ENCODE results near the gene MAST4.
"Not testable (repeated sequence)": the region's sequence is repeated elsewhere in the genome, so short reads cannot be mapped to it uniquely, and the experiment has no call there.

MAST4 gene

GRCh38 chr5:66694036-66694435 is 97.8 kb downstream of the MAST4 start:
- no peak for DNase-seq (ENCODE audit: extremely low read depth in 1 of 2, low read depth in 1 of 2)

- not testable (repeated sequence) for DNase-seq (ENCODE audit: extremely low read depth in 1 of 2, low read depth in 1 of 2)
Observed at GRCh38 chr5:66695840-66696239, 99.6 kb downstream of the MAST4 start.

- DNase-seq (ENCODE audit: extremely low read depth in 1 of 2, low read depth in 1 of 2): no peak
Observed at GRCh38 chr5:66697796-66698564, 101.8 kb downstream of the MAST4 start.

GRCh38 chr5:66701244-66701643 is 105.1 kb downstream of the MAST4 start:
- DNase-seq (ENCODE audit: extremely low read depth in 1 of 2, low read depth in 1 of 2): no peak

GRCh38 chr5:66702426-66702825 is 106.2 kb downstream of the MAST4 start:
- DNase-seq (ENCODE audit: extremely low read depth in 1 of 2, low read depth in 1 of 2): no peak

- no peak for DNase-seq (ENCODE audit: extremely low read depth in 1 of 2, low read depth in 1 of 2)
Observed at GRCh38 chr5:66704790-66705425, 108.7 kb downstream of the MAST4 start.

GRCh38 chr5:66708368-66708767 is 112.2 kb downstream of the MAST4 start:
- no peak for DNase-seq (ENCODE audit: extremely low read depth in 1 of 2, low read depth in 1 of 2)

GRCh38 chr5:66710557-66711088 is 114.4 kb downstream of the MAST4 start:
- DNase-seq (ENCODE audit: extremely low read depth in 1 of 2, low read depth in 1 of 2): no peak

- DNase-seq (ENCODE audit: extremely low read depth in 1 of 2, low read depth in 1 of 2): no peak
Observed at GRCh38 chr5:66713998-66714397, 117.8 kb downstream of the MAST4 start.

- DNase-seq (ENCODE audit: extremely low read depth in 1 of 2, low read depth in 1 of 2): no peak
Observed at GRCh38 chr5:66717455-66718373, 121.5 kb downstream of the MAST4 start.

GRCh38 chr5:66718374-66719002 is 122.3 kb downstream of the MAST4 start:
- DNase-seq (ENCODE audit: extremely low read depth in 1 of 2, low read depth in 1 of 2): no peak

GRCh38 chr5:66720780-66721179 is 124.6 kb downstream of the MAST4 start:
- DNase-seq (ENCODE audit: extremely low read depth in 1 of 2, low read depth in 1 of 2): no peak

GRCh38 chr5:66722686-66723085 is 126.5 kb downstream of the MAST4 start:
- no peak for DNase-seq (ENCODE audit: extremely low read depth in 1 of 2, low read depth in 1 of 2)

- DNase-seq (ENCODE audit: extremely low read depth in 1 of 2, low read depth in 1 of 2): no peak
Observed at GRCh38 chr5:66724349-66725139, 128.4 kb downstream of the MAST4 start.

GRCh38 chr5:66727630-66728029 is 131.4 kb downstream of the MAST4 start:
- no peak for DNase-seq (ENCODE audit: extremely low read depth in 1 of 2, low read depth in 1 of 2)

GRCh38 chr5:66728049-66728448 is 131.9 kb downstream of the MAST4 start:
- DNase-seq (ENCODE audit: extremely low read depth in 1 of 2, low read depth in 1 of 2): no peak

- DNase-seq (ENCODE audit: extremely low read depth in 1 of 2, low read depth in 1 of 2): no peak
Observed at GRCh38 chr5:66737096-66737495, 140.9 kb downstream of the MAST4 start.

- DNase-seq (ENCODE audit: extremely low read depth in 1 of 2, low read depth in 1 of 2): no peak
Observed at GRCh38 chr5:66738136-66738535, 141.9 kb downstream of the MAST4 start.

- DNase-seq (ENCODE audit: extremely low read depth in 1 of 2, low read depth in 1 of 2): no peak
Observed at GRCh38 chr5:66739021-66739420, 142.8 kb downstream of the MAST4 start.

- no peak for DNase-seq (ENCODE audit: extremely low read depth in 1 of 2, low read depth in 1 of 2)
Observed at GRCh38 chr5:66739951-66740350, 143.8 kb downstream of the MAST4 start.
